Type B pancreatic cell (in vitro differentiated cells): ENCODE data around the gene FIG4. TPM values are rescaled to one million over a fixed set of nuclear protein-coding genes. Genes with fewer than 3 reads are reported as not detected.

Experiments
- DNase-seq: peaks from one replicate; pipeline ENCODE4 v3.0.0; 2021; ENCODE audit warnings: mixed read lengths; ENCODE audit not compliant: unreplicated experiment; ENCODE audit errors: extremely low spot score
- H3K27ac Mint-ChIP-seq: 2 replicates; pipeline ENCODE4 v1.8.0; 2021; ENCODE audit warnings: mild to moderate bottlenecking, mixed read lengths
- H3K27me3 Mint-ChIP-seq: 2 replicates; pipeline ENCODE4 v1.8.0; 2021; ENCODE audit warnings: mixed read lengths
- H3K36me3 Mint-ChIP-seq: 2 replicates; pipeline ENCODE4 v1.8.0; 2021; ENCODE audit warnings: mixed read lengths
- H3K4me1 Mint-ChIP-seq: one replicate; pipeline ENCODE4 v1.8.0; 2021; ENCODE audit warnings: mixed read lengths; ENCODE audit not compliant: unreplicated experiment
- H3K4me3 Mint-ChIP-seq: 2 replicates; pipeline ENCODE4 v1.8.0; 2021; ENCODE audit warnings: mild to moderate bottlenecking, mixed read lengths
- H3K9me3 Mint-ChIP-seq: 2 replicates; pipeline ENCODE4 v1.8.0; 2021; ENCODE audit warnings: mixed read lengths
- CTCF ChIP-seq: fragments of 200-600 bp; sonication (generic); conservative IDR thresholded peaks from 2 replicates; pipeline ENCODE4 v1.5.0; 2021; ENCODE audit warnings: antibody characterized with exemption, mild to moderate bottlenecking
- total RNA-seq: library from RNA; stranded (reverse); gene quantifications from 2 replicates; pipeline ENCODE4 v1.2.1, GENCODE V29; 2021; ENCODE audit warnings: low replicate concordance

The FIG4 gene
- total RNA-seq, 1 donor from 2014 or later = 15.4 TPM

DNA sequence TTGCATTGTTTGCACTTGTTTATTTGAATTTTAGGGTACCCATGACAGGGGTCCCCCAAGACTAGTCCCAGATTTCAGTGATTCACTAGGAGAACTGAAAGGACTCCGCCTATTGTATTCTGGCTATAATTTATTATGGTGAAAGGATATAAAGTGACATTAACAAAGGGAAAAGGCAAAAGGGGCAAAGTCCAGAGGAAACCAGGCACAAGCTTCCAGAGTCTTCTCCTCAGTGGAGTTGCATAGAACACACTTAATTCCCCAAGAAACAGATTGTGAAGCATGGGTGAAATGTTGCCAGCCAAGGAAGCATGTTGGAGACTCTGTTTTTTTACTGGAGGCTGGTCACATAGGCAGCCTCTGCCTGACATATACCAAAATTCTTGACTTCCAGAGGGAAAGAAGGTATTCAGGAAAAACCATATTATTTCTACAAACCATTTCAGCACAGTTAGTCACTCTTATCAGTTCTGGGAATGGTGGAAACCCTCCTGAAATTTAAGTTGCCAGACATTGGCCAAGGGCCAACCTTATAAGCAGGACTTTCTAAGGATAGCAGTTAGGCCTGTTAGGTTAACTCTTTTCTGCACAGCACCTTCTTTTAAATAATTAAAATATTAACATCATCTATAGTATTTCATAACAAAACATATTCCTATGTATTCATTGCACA is 71.8 kb downstream of the FIG4 start:
- Mint-ChIP-seq H3K27me3 (no peaks in the 10 kb centered on the region), H3K9me3 (no peaks in the 10 kb centered on the region), H3K36me3 (peaks cover 9% of the 10 kb centered on the region), H3K4me1 (no peaks in the 10 kb centered on the region), H3K27ac (no peak overlapping the region), H3K4me3 (no peak overlapping the region)
- DNase-seq = no peak
- TF ChIP-seq CTCF = no peak

- Mint-ChIP-seq H3K27ac (no peak overlapping the region), H3K9me3 (no peaks in the 10 kb centered on the region), H3K4me1 (no peaks in the 10 kb centered on the region), H3K4me3 (no peak overlapping the region), H3K36me3 (peaks cover 10% of the 10 kb centered on the region), H3K27me3 (no peaks in the 10 kb centered on the region)
- no peak for TF ChIP-seq CTCF
- no peak for DNase-seq
These were observed 75.1 kb downstream of the FIG4 start for GRCh38 chr6:109766167-109766566.

- no peak for DNase-seq
- no peak overlapping the region for H3K4me3 Mint-ChIP-seq
- H3K4me1 Mint-ChIP-seq = no peaks in the 10 kb centered on the region
- no peak for TF ChIP-seq CTCF
- H3K9me3 Mint-ChIP-seq = no peaks in the 10 kb centered on the region
- H3K36me3 Mint-ChIP-seq = peaks cover 18% of the 10 kb centered on the region
- no peak overlapping the region for H3K27ac Mint-ChIP-seq
- no peaks in the 10 kb centered on the region for H3K27me3 Mint-ChIP-seq
These were observed 76.9 kb downstream of the FIG4 start for GRCh38 chr6:109767961-109768360.

GRCh38 chr6:109768485-109768884 is 77.4 kb downstream of the FIG4 start:
- Mint-ChIP-seq H3K27ac (no peak overlapping the region), H3K27me3 (no peaks in the 10 kb centered on the region), H3K36me3 (peaks cover 21% of the 10 kb centered on the region), H3K4me1 (no peaks in the 10 kb centered on the region), H3K9me3 (no peaks in the 10 kb centered on the region), H3K4me3 (no peak overlapping the region)
- DNase-seq = no peak
- TF ChIP-seq CTCF = no peak

DNA sequence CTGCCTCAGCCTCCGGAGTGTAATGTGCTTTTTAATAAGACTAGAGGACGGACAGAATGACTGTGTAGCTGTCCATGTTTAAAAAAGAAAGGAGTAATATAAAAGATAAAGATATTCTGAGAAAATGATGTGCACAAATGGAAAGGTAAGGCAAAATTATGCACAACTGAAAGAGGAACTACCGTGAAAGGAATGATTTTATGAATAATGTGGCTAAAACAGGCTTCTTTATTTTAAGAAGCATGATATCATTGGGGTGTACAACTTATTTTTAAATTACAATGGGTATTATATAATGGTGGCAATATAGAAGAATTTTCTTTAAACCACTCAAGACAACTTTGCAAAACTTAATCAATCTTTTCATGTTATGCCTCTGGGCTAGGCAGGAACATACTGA is 78.1 kb downstream of the FIG4 start:
- no peak overlapping the region for H3K4me3 Mint-ChIP-seq
- H3K4me1 Mint-ChIP-seq = no peaks in the 10 kb centered on the region
- no peak for DNase-seq
- peaks cover 21% of the 10 kb centered on the region for H3K36me3 Mint-ChIP-seq
- no peak for TF ChIP-seq CTCF
- no peak overlapping the region for H3K27ac Mint-ChIP-seq
- no peaks in the 10 kb centered on the region for H3K9me3 Mint-ChIP-seq
- no peaks in the 10 kb centered on the region for H3K27me3 Mint-ChIP-seq

DNA sequence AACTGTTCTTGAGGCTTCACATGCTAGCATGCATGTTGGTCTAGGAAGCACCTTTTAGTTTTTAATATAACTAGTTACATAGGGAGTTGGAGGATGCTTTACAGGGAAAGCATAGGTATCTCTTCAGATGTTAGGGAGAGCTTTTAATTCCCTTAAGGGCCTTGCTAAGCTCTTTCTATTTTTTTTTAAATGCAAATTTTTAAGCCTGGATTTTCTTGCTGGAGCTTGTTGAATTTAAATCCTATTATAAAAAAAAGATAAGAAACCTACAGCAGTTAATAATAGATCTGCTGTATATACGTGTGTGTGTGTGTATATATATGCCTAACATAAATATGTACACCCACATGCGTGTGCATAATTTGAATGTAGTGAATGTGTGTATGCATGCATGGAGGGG is 79.0 kb downstream of the FIG4 start:
- H3K27me3 Mint-ChIP-seq = no peaks in the 10 kb centered on the region
- no peak overlapping the region for H3K4me3 Mint-ChIP-seq
- H3K36me3 Mint-ChIP-seq = peaks cover 21% of the 10 kb centered on the region
- H3K27ac Mint-ChIP-seq = no peak overlapping the region
- DNase-seq = no peak
- no peaks in the 10 kb centered on the region for H3K4me1 Mint-ChIP-seq
- no peak for TF ChIP-seq CTCF
- H3K9me3 Mint-ChIP-seq = no peaks in the 10 kb centered on the region
